ENCODE results near the gene GORASP1. TPM values are rescaled to one million over a fixed set of nuclear protein-coding genes. Genes with fewer than 3 reads are reported as not detected.
A peak's percentile ranks its signal among the peaks of the same experiment; 100 is the strongest.

GORASP1 gene
- 10 to 100 TPM; 24.3 to 66.2 (median 52.7) TPM for total RNA-seq
- 10 to 100 TPM; 30.5 to 49.1 (median 35.1) TPM for polyA plus RNA-seq
- long read RNA-seq, donor 1, partial matches to known transcripts, result 6 of 7 reads
- long read RNA-seq, donor 1, other reads (novel, unspliced or antisense), result 0 of 7 reads
- long read RNA-seq, donor 2, partial matches to known transcripts, result 0 of 1 reads
- long read RNA-seq, donor 2, other reads (novel, unspliced or antisense), result 0 of 1 reads
- long read RNA-seq, donor 3, partial matches to known transcripts, result 0 of 2 reads
- long read RNA-seq, donor 3, other reads (novel, unspliced or antisense), result 0 of 2 reads
- long read RNA-seq, donor 4, partial matches to known transcripts, result 1 of 9 reads
- long read RNA-seq, donor 4, other reads (novel, unspliced or antisense), result 4 of 9 reads
- long read RNA-seq, donor 5, transcript GORASP1-213 (9 exons, 2,873 nt), result minor isoform, 6 of 105 reads
- long read RNA-seq, donor 5, transcript GORASP1-201 (9 exons, 3,722 nt), result major isoform, 69 of 105 reads
- long read RNA-seq, donor 5, partial matches to known transcripts, result 5 of 105 reads
- long read RNA-seq, donor 5, other reads (novel, unspliced or antisense), result 21 of 105 reads
- long read RNA-seq, donor 6, transcript GORASP1-201 (9 exons, 3,722 nt), result major isoform, 8 of 16 reads
- long read RNA-seq, donor 6, partial matches to known transcripts, result 7 of 16 reads
- long read RNA-seq, donor 6, other reads (novel, unspliced or antisense), result 1 of 16 reads
- long read RNA-seq, donor 7, result 0 reads
- long read RNA-seq, donor 8, partial matches to known transcripts, result 0 of 4 reads
- long read RNA-seq, donor 8, other reads (novel, unspliced or antisense), result 0 of 4 reads
- long read RNA-seq, donor 9, partial matches to known transcripts, result 0 of 1 reads
- long read RNA-seq, donor 9, other reads (novel, unspliced or antisense), result 0 of 1 reads
- long read RNA-seq, donor 10, partial matches to known transcripts, result 0 of 3 reads
- long read RNA-seq, donor 10, other reads (novel, unspliced or antisense), result 0 of 3 reads

- H3K27me3 ChIP-seq, result no peaks in the 10 kb centered on the region
- TF ChIP-seq POLR2A (IDR thresholded peaks at IDR 0.05), result peak; percentile 68 to 80
- TF ChIP-seq, protein P1, sequence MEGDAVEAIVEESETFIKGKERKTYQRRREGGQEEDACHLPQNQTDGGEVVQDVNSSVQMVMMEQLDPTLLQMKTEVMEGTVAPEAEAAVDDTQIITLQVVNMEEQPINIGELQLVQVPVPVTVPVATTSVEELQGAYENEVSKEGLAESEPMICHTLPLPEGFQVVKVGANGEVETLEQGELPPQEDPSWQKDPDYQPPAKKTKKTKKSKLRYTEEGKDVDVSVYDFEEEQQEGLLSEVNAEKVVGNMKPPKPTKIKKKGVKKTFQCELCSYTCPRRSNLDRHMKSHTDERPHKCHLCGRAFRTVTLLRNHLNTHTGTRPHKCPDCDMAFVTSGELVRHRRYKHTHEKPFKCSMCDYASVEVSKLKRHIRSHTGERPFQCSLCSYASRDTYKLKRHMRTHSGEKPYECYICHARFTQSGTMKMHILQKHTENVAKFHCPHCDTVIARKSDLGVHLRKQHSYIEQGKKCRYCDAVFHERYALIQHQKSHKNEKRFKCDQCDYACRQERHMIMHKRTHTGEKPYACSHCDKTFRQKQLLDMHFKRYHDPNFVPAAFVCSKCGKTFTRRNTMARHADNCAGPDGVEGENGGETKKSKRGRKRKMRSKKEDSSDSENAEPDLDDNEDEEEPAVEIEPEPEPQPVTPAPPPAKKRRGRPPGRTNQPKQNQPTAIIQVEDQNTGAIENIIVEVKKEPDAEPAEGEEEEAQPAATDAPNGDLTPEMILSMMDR (IDR thresholded peaks at IDR 0.05), result peak in 2 of 6 experiments; percentile 3 to 6
- no peaks in the 10 kb centered on the region for H3K9me3 ChIP-seq (replicated peaks in 1 of 3)
- intact Hi-C loops (cut with DNase I), result loop anchor here in 1 of 2 donors (10.0 kb wide), 1 partner anchor 277 kb away; the partner anchor contains the start of gene SLC25A38
- H3K36me3 ChIP-seq (replicated peaks in 1 of 2), result no peaks in the 10 kb centered on the region
- peak; percentile 86 to 95 (median 90) for DNase-seq
- peaks cover 3 to 26% of the 10 kb centered on the region in 2 donors for H3K4me1 ChIP-seq (replicated peaks in 1 of 2)
- 0 to 1% (median 0%) methylated on average over 18 to 74 of the region's 74 CpGs for WGBS, 4 donors
- H3K27ac ChIP-seq, result peak within 1 kb of the TSS; percentile 14 to 99 (median 93)
- peak within 1 kb of the TSS; percentile 75 to 100 (median 90) for H3K4me3 ChIP-seq
These were observed at the start of gene GORASP1, which contains the start of gene TTC21A for GRCh38 chr3:39107388-39108199. Gene GORASP1, minus strand, starts transcription at chr3:39107627. Its CDS starts 86 bp downstream, at chr3:39107541. Gene TTC21A, plus strand, starts transcription at chr3:39107680. Its CDS starts 158 bp downstream, at chr3:39107838.

DNA sequence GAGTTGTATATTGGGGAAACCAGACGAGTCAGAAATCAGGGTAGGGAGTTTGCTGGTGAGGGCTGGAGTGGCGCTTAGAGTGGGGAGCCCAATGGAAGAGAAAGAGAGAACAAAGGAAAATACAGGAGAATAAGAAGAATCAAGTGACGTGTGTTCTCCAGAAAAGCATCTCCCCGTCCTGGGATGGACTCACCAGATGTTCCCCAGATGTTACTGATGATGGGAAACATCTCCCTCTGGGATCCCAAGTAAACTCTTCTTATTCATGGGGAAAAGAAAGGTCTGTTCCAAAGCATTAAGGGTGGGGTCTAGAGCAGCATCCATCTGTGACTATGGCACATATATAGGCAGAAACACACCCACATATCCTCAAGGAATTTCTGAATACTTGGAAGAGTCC lies 49.0 kb upstream of the GORASP1 start:
- Histone ChIP-seq H3K27ac (no peak overlapping the region), H3K36me3 (replicated peaks in 1 of 2) (no peaks in the 10 kb centered on the region), H3K27me3 (no peaks in the 10 kb centered on the region), H3K9me3 (replicated peaks in 1 of 3) (no peaks in the 10 kb centered on the region), H3K4me1 (replicated peaks in 1 of 2) (peaks cover 8 to 22% of the 10 kb centered on the region in 2 donors), H3K4me3 (no peak overlapping the region)
- intact Hi-C loops (cut with DNase I), result no loop called here
- WGBS, 4 donors, result 78 to 90% (median 84%) methylated on average over 4 of the region's 4 CpGs
- peak in 1 of 7 donors; percentile 45 for DNase-seq
- TF ChIP-seq POLR2A (IDR thresholded peaks at IDR 0.05), result no peak
- TF ChIP-seq, protein P1 (IDR thresholded peaks at IDR 0.05), result no peak

DNA sequence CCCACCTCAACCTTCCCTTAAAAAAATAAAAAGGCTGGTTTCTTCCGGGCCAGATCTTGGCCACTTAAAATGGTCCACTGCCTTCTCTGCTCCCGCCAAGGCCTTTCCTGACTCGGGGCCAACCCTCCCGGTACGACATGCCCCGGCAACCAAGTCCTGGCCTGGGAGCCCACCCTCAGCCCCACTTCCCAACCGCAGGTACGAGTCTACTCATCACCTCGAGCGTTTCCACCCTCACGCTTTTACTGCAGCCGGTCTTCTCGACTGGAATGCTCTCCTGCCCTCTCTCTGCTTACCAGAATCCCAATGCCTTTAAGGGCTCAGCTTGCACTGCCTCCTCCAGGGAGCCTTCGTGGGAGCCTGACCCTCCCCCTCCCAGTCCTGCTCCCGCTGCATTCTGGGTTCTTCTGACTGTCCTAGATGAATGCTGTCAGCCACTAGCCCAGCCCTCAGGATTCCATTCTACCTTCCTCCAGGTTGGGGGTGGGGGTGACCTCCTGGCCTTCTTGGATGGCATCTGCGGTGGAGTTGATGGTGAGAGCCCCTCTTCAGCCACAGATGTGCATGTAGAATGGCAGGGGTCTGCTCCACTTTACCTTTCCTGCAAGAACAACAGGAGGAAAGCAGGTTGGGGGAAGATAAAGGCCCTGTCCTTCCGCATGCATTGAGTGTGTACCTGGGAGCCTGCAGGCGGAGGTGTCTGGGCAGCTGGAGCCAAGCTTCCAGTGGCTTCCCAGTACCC lies 47.0 kb upstream of the GORASP1 start:
- DNase-seq, result peak in 4 of 7 donors; percentile 48 to 70 (median 56)
- intact Hi-C loops (cut with DNase I), result no loop called here
- TF ChIP-seq POLR2A (IDR thresholded peaks at IDR 0.05), result no peak
- TF ChIP-seq, protein P1 (IDR thresholded peaks at IDR 0.05), result no peak
- H3K27me3 ChIP-seq, result no peaks in the 10 kb centered on the region
- peaks cover 27 to 33% of the 10 kb centered on the region in 2 donors for H3K4me1 ChIP-seq (replicated peaks in 1 of 2)
- 53 to 64% (median 58%) methylated on average over 17 to 18 of the region's 18 CpGs for WGBS, 4 donors
- H3K27ac ChIP-seq, result peak overlapping the region in 4 of 5 donors; percentile 50 to 100 (median 98)
- H3K4me3 ChIP-seq, result no peak overlapping the region
- no peaks in the 10 kb centered on the region for H3K36me3 ChIP-seq (replicated peaks in 1 of 2)
- H3K9me3 ChIP-seq (replicated peaks in 1 of 3), result no peaks in the 10 kb centered on the region

Data from adrenal gland (tissue), 19 donors.